K562 treated with DMSO at 1 percent for 48 hours (cell line): ENCODE data around the gene COX5B. TPM values are rescaled to one million over a fixed set of nuclear protein-coding genes. Genes with fewer than 3 reads are reported as not detected.

ENCODE experiments used
- total RNA-seq: library from RNA; unstranded; fragments of 300-600 nt; gene quantifications from 2 replicates; pipeline ENCODE4 v1.2.3, GENCODE V29; 2022; ENCODE audit warnings: low replicate concordance; ENCODE audit errors: extremely low read depth

The COX5B gene, protein sequence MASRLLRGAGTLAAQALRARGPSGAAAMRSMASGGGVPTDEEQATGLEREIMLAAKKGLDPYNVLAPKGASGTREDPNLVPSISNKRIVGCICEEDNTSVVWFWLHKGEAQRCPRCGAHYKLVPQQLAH
- total RNA-seq = not detected in 2 replicates

DNA sequence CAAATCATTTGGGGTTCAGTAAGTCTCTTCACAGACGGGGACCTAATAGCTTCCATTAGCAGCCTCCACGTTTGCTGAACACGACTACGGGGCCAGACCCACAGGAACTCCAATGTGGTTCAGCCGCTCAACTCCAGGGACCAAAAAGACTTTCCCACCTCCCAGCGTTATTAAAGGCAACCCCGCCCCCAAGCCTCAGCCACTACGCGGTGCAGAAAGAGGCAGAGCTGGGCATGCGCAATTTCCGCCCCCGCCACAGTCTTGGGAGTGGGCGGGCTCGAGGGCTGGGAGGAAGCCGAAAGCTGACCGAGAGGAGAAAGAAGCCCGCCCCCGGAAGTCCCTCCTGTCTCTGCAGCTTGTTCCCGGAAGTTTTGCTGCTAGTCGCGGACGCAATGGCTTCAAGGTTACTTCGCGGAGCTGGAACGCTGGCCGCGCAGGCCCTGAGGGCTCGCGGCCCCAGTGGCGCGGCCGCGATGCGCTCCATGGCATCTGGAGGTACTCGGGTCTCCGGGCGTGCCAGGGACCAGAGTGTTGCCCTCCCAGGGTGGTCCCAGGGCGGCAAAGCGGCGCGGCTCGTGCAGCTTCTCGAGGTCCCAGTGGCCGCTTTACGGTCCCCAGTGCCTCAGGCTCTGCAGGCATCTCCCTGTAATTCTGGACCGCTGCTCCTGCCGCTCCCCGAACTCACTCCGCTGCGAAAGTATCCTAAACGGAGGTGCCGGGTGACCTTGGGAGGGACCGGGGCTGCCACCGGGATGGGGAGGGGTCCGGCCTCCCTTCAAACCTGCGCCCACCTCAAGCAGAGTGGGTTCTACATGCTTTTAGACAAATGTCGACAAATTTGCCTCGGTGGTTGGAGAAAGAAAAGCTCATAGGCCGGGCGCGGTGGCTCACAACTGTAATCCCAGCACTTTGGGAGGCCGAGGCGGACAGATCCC, at the start of gene COX5B:
Gene COX5B (plus strand): TSS at position 368 of the 935 bp plus-strand sequence. CDS start 25 bp downstream, at position 393.

DNA sequence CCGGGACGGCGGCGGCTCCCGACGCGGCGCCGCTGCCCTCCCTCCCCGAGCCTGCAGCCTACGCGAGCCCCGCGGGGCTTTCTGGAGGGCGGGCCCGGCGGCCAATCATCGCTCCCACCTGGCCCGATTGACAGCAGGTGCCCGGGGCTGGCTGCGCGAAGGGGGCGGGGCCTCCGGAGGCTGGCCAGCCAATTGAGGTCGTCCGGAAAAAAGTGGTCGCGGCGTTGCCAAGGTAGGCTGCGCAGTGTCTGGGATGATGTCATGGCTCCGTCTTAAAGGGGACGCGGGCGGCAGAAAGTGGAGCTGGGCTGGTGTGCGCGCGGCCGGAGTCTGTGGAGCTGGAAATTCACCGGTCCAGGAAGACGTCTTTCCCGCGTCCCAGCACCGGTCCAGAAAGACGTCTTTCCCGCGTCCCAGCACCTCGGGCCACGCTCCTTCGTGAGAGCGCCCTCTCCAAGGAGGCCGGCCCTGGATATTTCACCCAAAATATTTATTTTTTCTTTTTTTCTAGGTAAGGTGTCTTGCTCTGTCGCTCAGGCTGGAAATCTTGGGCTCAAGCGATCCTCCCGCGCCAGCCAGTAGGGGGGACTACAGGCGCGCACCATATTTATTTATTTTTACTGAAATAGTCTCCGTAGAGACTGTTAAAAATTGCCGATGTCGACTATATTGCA, 18.2 kb downstream of the COX5B start, which contains the start of gene ACTR1B:
Gene ACTR1B (minus strand): TSS at position 83 of the 674 bp plus-strand sequence. CDS start 154 bp downstream, outside the sequence.

DNA sequence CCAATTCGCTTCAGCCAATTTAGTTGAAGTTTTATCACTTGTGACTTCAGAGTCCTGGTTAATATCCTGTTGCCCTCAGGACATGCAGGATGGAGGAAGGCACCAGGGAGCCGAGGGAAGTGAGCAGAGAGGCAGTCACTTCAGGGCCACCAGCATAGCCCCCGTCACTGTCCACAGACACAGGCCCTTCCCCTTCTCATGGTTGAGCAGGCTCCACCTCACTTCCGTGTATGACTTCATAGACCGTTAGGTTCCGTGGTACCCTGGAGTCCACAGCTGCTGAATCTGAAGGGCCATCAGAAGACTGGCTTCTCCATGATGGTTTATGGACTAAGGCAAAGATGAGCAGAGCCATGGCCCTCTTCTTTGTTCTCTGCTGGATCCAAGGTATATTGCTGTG, 23.6 kb downstream of the COX5B start, which contains the start of gene C2orf92:
Gene C2orf92 (plus strand): TSS at position 266 of the 400 bp plus-strand sequence. CDS start 76 bp downstream, at position 342.

Other genes with a start within 250 kb of the COX5B start
- not detected in 2 replicates for gene ANKRD36B, start 56.2 kb upstream of the COX5B start, total RNA-seq
- not detected in 2 replicates for gene ACTR1B, start 18.0 kb downstream of the COX5B start, total RNA-seq
- not detected in 2 replicates for gene C2orf92, start 23.7 kb downstream of the COX5B start, total RNA-seq
- gene ZAP70, start 67.5 kb downstream of the COX5B start, total RNA-seq = not detected in 2 replicates